ENCODE data around the gene GNB1L. TPM values are rescaled to one million over a fixed set of nuclear protein-coding genes. Genes with fewer than 3 reads are reported as not detected.
A peak's percentile ranks its signal among the peaks of the same experiment; 100 is the strongest.

Gene GNB1L
- total and polyA plus RNA-seq, 9 of the 15 experiments (the other 6 are each of a cell fraction or from before 2014, with no cell fraction given): 0.56 to 50.5 (median 10.2) TPM

- peak; percentile 13; the same call in 1 of the 2 replicates for TF ChIP-seq ZBTB7A (IDR thresholded peaks at IDR 0.05; ENCODE audit: borderline replicate concordance, control insufficient read depth, low read depth, low read length)
- no peak for TF ChIP-seq FOXJ3 (CRISPR knock-in tag; IDR thresholded peaks at IDR 0.05)
- TF ChIP-seq PRMT5 (CRISPR knock-in tag; IDR thresholded peaks at IDR 0.05): 0 out of 2 replicates have a peak, but pooled peaks have one; percentile 29
- TF ChIP-seq VEZF1 (CRISPR knock-in tag; IDR thresholded peaks at IDR 0.05): no peak
- TF ChIP-seq CHD1 (IDR thresholded peaks at IDR 0.05; ENCODE audit: low read length): peak; percentile 36
- TF ChIP-seq E2F8 (IDR thresholded peaks at IDR 0.05; ENCODE audit: low read depth, partially characterized antibody): no peak
- TF ChIP-seq MCM3 (IDR thresholded peaks at IDR 0.05): peak; percentile 59; the same call in 1 of the 2 replicates
These were observed 120.5 kb downstream of the GNB1L start (continued) for GRCh38 chr22:19734163-19734562.
